ENCODE results near the gene MAIP1.

MAIP1 gene

GRCh38 chr2:199946836-199947235 lies 8.5 kb upstream of the MAIP1 start:
- no peak for DNase-seq (ENCODE audit: low spot score)

- no peak for DNase-seq (ENCODE audit: low spot score)
Measured at GRCh38 chr2:199950396-199950795, 5.0 kb upstream of the MAIP1 start.

- no peak for DNase-seq (ENCODE audit: low spot score)
Measured at GRCh38 chr2:199951023-199951422, 4.4 kb upstream of the MAIP1 start.

- no peak for DNase-seq (ENCODE audit: low spot score)
Measured at GRCh38 chr2:199955007-199955338, 409 bp upstream of the MAIP1 start.

- DNase-seq (ENCODE audit: low spot score), result no peak
Measured at GRCh38 chr2:199956062-199956380, 639 bp downstream of the MAIP1 start.

GRCh38 chr2:199958014-199958413 lies 2.6 kb downstream of the MAIP1 start:
- no peak for DNase-seq (ENCODE audit: low spot score)

GRCh38 chr2:199962203-199962602 lies 6.8 kb downstream of the MAIP1 start:
- DNase-seq (ENCODE audit: low spot score), result no peak

- no peak for DNase-seq (ENCODE audit: low spot score)
Measured at GRCh38 chr2:199966405-199966804, 11.0 kb downstream of the MAIP1 start.

- DNase-seq (ENCODE audit: low spot score), result no peak
Measured at GRCh38 chr2:199966976-199967375, 11.6 kb downstream of the MAIP1 start.

GRCh38 chr2:199968126-199968525 lies 12.7 kb downstream of the MAIP1 start:
- DNase-seq (ENCODE audit: low spot score), result no peak

- DNase-seq (ENCODE audit: low spot score), result no peak
Measured at GRCh38 chr2:199972088-199972626, 16.8 kb downstream of the MAIP1 start.

GRCh38 chr2:199973703-199974102 lies 18.3 kb downstream of the MAIP1 start:
- peak; percentile 33 for DNase-seq (ENCODE audit: low spot score)

GRCh38 chr2:199975273-199975895 lies 20.0 kb downstream of the MAIP1 start:
- DNase-seq (ENCODE audit: low spot score), result no peak

GRCh38 chr2:199977984-199978415 lies 22.6 kb downstream of the MAIP1 start:
- no peak for DNase-seq (ENCODE audit: low spot score)

GRCh38 chr2:199979398-199979797 lies 24.0 kb downstream of the MAIP1 start:
- DNase-seq (ENCODE audit: low spot score), result no peak

GRCh38 chr2:199979832-199980628 lies 24.6 kb downstream of the MAIP1 start:
- DNase-seq (ENCODE audit: low spot score), result peak; percentile 70

- no peak for DNase-seq (ENCODE audit: low spot score)
Measured at GRCh38 chr2:199982126-199982843, 26.9 kb downstream of the MAIP1 start.

GRCh38 chr2:199983534-199983933 lies 28.2 kb downstream of the MAIP1 start:
- DNase-seq (ENCODE audit: low spot score), result no peak

- DNase-seq (ENCODE audit: low spot score), result no peak
Measured at GRCh38 chr2:199984159-199984558, 28.8 kb downstream of the MAIP1 start.

GRCh38 chr2:199984755-199985154 lies 29.4 kb downstream of the MAIP1 start:
- no peak for DNase-seq (ENCODE audit: low spot score)

GRCh38 chr2:199985625-199986207 lies 30.3 kb downstream of the MAIP1 start:
- DNase-seq (ENCODE audit: low spot score), result peak; percentile 65

GRCh38 chr2:199987586-199987985 lies 32.2 kb downstream of the MAIP1 start:
- DNase-seq (ENCODE audit: low spot score), result no peak

GRCh38 chr2:199988151-199988550 lies 32.8 kb downstream of the MAIP1 start:
- DNase-seq (ENCODE audit: low spot score), result no peak
